ENCODE results near the gene TUT1. TPM values are rescaled to one million over a fixed set of nuclear protein-coding genes. Genes with fewer than 3 reads are reported as not detected.

TUT1 gene
- total and polyA plus RNA-seq, 8 donors: 12.0 to 33.4 (median 15.8) TPM

- Histone ChIP-seq H3K9me3 (no peaks in the 10 kb centered on the region), H3K27ac (no peak overlapping the region), H3K36me3 (peaks cover 0 to 10% (median 0%) of the 10 kb centered on the region in 3 donors), H3K4me3 (no peak overlapping the region), H3K4me1 (peaks cover 0 to 9% (median 6%) of the 10 kb centered on the region in 3 donors), H3K27me3 (no peaks in the 10 kb centered on the region)
- DNase-seq: no peak
- intact Hi-C loops (cut with DNase I): no loop called here
- TF ChIP-seq CTCF (IDR thresholded peaks at IDR 0.05): no peak
- 87 to 88% methylated on average over 13 of the region's 13 CpGs for WGBS, 2 donors
- ATAC-seq: no peak
- FAIRE-seq: no peak
Observed at GRCh38 chr11:62604460-62605120, 13.3 kb upstream of the TUT1 start.

DNA sequence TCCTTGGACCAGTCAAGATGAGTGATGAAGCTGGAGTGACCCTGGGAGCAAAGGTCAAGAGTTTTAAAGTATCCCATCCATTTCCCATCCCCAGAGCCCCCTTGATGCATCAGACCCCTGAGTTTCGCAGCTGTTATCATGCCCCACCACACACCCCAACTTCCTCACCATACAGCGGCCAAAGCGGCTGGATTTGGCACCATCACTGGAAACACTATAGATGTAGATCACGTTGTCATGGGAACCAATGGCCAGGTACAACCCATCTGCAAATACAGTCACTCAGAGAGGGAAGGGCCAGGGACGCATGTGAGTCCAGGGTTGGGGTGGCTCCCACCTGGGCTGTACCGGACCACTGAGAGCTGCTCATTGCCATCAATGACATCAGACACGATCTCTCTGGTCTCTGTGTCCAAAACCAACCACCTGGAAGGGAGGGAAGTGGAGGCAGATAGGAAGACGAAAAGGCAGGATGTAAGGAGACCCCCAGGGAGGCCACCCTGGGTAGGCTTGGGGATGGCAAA lies 12.5 kb upstream of the TUT1 start:
- ATAC-seq (no peak), DNase-seq (no peak), FAIRE-seq (no peak)
- H3K4me1 ChIP-seq: peaks cover 0 to 14% (median 11%) of the 10 kb centered on the region in 3 donors
- peaks cover 0 to 10% (median 0%) of the 10 kb centered on the region in 3 donors for H3K36me3 ChIP-seq
- no peak overlapping the region for H3K4me3 ChIP-seq
- WGBS, 2 donors: 87 to 91% methylated on average over 8 of the region's 8 CpGs
- intact Hi-C loops (cut with DNase I): no loop called here
- H3K27me3 ChIP-seq: no peaks in the 10 kb centered on the region
- H3K9me3 ChIP-seq: no peaks in the 10 kb centered on the region
- H3K27ac ChIP-seq: no peak overlapping the region
- no peak for TF ChIP-seq CTCF (IDR thresholded peaks at IDR 0.05)

DNA sequence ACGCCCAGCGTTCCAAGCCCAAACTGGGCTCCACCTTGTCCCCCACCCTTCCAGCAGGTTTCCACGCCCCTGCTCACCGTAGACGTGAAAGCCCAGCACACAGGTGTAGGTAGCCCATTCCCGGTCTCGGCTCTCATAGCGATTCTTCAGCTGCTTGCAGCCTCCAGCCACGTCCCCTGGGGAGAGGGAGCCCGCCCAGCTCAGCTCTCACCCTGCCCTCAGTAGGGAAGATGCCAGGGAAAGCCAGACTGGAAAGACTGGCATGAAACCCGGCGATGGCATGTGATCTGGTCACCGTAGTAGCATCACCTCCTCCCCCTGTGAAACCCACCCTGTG lies 11.7 kb upstream of the TUT1 start:
- TF ChIP-seq CTCF (IDR thresholded peaks at IDR 0.05): no peak
- peak overlapping the region in 1 of 4 donors; percentile 93 for H3K27ac ChIP-seq
- no peaks in the 10 kb centered on the region for H3K9me3 ChIP-seq
- DNase-seq (no peak), FAIRE-seq (no peak), ATAC-seq (no peak)
- H3K27me3 ChIP-seq: no peaks in the 10 kb centered on the region
- H3K4me1 ChIP-seq: peaks cover 0 to 14% (median 11%) of the 10 kb centered on the region in 3 donors
- peaks cover 0 to 11% (median 4%) of the 10 kb centered on the region in 3 donors for H3K36me3 ChIP-seq
- 82 to 89% methylated on average over 13 of the region's 13 CpGs for WGBS, 2 donors
- peak overlapping the region in 1 of 4 donors; percentile 96 for H3K4me3 ChIP-seq
- intact Hi-C loops (cut with DNase I): no loop called here

DNA sequence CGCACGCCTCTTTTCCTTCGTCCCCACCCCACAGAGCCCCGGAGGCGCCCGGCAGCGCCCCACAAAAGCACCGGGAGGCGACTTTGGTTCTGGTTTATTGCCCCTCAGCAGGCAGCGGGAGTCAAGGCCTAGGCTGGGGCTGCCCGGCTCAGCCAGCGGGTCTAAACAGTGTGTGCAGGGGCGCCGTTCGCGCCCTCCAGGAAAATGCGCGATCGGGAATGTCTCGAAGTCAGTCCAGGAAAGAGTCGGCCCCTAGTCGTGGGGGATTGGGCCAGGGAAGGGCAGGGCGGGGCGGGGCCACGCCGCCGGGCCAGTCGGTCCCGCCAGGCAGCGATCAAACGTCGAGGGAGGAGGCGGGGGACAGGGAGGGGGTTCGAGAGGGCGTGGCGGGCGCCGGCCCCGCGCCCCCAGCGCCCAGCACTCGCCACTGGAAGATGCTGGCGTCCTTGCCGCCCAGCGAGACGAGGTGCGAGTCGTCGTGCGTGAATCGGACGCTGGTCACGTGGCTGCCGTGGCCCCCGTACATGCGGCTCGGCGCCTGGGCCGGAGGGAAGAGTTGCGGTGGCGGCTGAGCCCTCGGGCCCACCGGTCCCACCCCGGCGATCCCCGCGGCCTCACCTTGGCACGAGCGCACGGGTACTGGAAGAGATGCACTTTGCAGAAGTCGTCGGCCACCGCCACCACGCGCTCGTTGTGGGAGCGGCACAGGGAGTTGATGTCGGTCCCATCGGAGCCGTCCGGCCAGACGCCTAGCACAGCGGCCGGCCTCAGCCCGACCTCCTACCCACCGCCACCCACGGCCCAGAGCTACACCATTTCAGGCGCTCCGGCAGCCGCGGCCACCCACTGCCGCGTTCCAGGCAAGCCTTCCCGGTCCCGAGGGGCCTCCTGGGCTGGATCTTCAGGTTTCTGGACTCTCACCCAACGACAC lies 11.1 kb upstream of the TUT1 start:
- DNase-seq: peak; percentile 66 to 91 (median 76)
- 9 to 10% methylated on average over 67 to 96 of the region's 96 CpGs for WGBS, 2 donors
- intact Hi-C loops (cut with DNase I): no loop called here
- peak overlapping the region; percentile 74 to 94 (median 88) for H3K27ac ChIP-seq
- H3K4me1 ChIP-seq: peaks cover 0 to 14% (median 11%) of the 10 kb centered on the region in 3 donors
- peak; percentile 29 to 72 (median 64) for ATAC-seq
- peak overlapping the region; percentile 84 to 96 (median 90) for H3K4me3 ChIP-seq
- H3K27me3 ChIP-seq: no peaks in the 10 kb centered on the region
- no peak for FAIRE-seq
- H3K36me3 ChIP-seq: peaks cover 0 to 17% (median 10%) of the 10 kb centered on the region in 3 donors
- TF ChIP-seq CTCF (IDR thresholded peaks at IDR 0.05): no peak
- H3K9me3 ChIP-seq: no peaks in the 10 kb centered on the region
